NT2/D1 (cell line): ENCODE measurements around the gene MRPS10.

Experiments used
- SUZ12 ChIP-seq: IDR thresholded peaks from 2 replicates; pipeline ENCODE4 v1.6.1; 2011; ENCODE audit not compliant: insufficient read length, insufficient read depth; ENCODE audit errors: extremely low read depth
- YY1 ChIP-seq: IDR thresholded peaks from 2 replicates; pipeline ENCODE4 v1.6.1; 2011; ENCODE audit not compliant: insufficient read length, insufficient read depth
- ZNF274 ChIP-seq: IDR thresholded peaks from 2 replicates; pipeline ENCODE4 v1.6.1; 2011; ENCODE audit warnings: mild to moderate bottlenecking, low read depth, low read length

DNA sequence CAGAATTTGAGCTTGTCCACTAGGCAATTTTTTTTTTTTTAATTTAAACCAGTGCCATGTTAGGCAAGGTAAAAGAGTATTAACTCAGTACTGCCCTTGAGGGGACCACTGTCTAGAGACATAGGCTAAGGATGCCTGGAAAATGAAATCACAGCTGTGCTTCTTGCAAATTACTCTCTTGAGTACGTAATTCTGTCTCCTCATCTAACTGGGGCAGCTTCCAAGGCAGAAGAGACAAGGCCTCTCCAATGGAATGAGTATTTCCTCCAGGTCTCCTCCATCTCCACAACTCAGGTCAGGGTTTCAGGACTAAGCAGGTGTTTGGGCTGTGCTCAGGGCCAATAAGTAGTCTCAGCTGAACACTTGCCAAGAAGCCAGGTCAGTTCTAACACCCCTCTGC, 33.8 kb upstream of the MRPS10 start:
- TF ChIP-seq SUZ12 (no peak), ZNF274 (no peak), YY1 (no peak)
